ENCODE measurements around the gene LRRC40.

DNA sequence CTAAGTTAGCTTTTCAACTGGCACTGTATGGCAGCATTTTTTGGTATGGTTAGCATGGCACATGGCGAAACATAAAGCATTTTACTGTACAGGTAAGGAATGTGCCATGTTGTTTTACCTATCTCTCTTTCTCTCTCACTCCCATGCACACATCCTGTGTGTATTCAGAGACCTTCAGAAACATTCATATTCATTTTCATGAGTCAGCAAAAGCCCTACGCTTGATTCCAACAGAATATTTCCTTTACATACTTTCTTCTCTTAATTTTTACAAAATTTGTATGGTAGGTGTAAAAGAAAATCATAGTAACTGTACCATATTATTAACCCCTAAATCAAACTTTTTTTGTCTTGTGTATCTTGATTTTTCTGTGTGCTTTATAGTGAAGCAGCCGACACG lies 26.1 kb upstream of the LRRC40 start:
- TF ChIP-seq, protein P1, sequence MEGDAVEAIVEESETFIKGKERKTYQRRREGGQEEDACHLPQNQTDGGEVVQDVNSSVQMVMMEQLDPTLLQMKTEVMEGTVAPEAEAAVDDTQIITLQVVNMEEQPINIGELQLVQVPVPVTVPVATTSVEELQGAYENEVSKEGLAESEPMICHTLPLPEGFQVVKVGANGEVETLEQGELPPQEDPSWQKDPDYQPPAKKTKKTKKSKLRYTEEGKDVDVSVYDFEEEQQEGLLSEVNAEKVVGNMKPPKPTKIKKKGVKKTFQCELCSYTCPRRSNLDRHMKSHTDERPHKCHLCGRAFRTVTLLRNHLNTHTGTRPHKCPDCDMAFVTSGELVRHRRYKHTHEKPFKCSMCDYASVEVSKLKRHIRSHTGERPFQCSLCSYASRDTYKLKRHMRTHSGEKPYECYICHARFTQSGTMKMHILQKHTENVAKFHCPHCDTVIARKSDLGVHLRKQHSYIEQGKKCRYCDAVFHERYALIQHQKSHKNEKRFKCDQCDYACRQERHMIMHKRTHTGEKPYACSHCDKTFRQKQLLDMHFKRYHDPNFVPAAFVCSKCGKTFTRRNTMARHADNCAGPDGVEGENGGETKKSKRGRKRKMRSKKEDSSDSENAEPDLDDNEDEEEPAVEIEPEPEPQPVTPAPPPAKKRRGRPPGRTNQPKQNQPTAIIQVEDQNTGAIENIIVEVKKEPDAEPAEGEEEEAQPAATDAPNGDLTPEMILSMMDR (conservative IDR thresholded peaks at IDR 0.05; ENCODE audit: low read depth, low read length) = no peak
- TF ChIP-seq EZH2 (IDR thresholded peaks at IDR 0.05; ENCODE audit: borderline replicate concordance, low read depth, low read length, poor library complexity, severe bottlenecking) = no peak

Data from A673 (cell line).